HepG2 (cell line): ENCODE results near the gene IL27RA. TPM values are rescaled to one million over a fixed set of nuclear protein-coding genes. Genes with fewer than 3 reads are reported as not detected.

Experiments used
- CENPX ChIP-seq: sonication (generic); formaldehyde crosslinking; IDR thresholded peaks from 2 replicates; pipeline ENCODE4 v1.9.0; 2021; ENCODE audit warnings: mild to moderate bottlenecking, missing genetic modification reagents, moderate library complexity
- FOXJ3 ChIP-seq: sonication (generic); formaldehyde crosslinking; IDR thresholded peaks from 2 replicates; pipeline ENCODE4 v1.4.0; 2020; ENCODE audit warnings: missing genetic modification reagents, mild to moderate bottlenecking, borderline replicate concordance
- GATAD1 ChIP-seq: IDR thresholded peaks from 2 replicates; pipeline ENCODE4 v1.6.1; 2016; ENCODE audit warnings: missing genetic modification reagents, missing compliant biosample characterization
- GPN1 ChIP-seq: sonication (generic); formaldehyde crosslinking; IDR thresholded peaks from 2 replicates; pipeline ENCODE4 v1.5.1; 2020; ENCODE audit warnings: missing genetic modification reagents, borderline replicate concordance
- HMG20B ChIP-seq: conservative IDR thresholded peaks from 2 replicates; pipeline ENCODE4 v1.6.1; 2016; ENCODE audit warnings: missing genetic modification reagents, missing compliant biosample characterization
- HNRNPL ChIP-seq: fragments of 200-400 bp; formaldehyde crosslinking; IDR thresholded peaks from 2 replicates; pipeline ENCODE4 v1.6.1; 2017; ENCODE audit warnings: mild to moderate bottlenecking, low read depth, low read length
- IKZF1 ChIP-seq: fragments of 450-650 bp; IDR thresholded peaks from 2 replicates; pipeline ENCODE4 v1.7.1; 2016
- NFYC ChIP-seq: IDR thresholded peaks from 2 replicates; pipeline ENCODE4 v1.6.1; 2016; ENCODE audit warnings: missing genetic modification reagents, missing compliant biosample characterization
- RAD51 ChIP-seq: fragments of 450-650 bp; IDR thresholded peaks from 2 replicates; pipeline ENCODE4 v1.6.1; 2016; ENCODE audit warnings: borderline replicate concordance
- SATB2 ChIP-seq: sonication (generic); formaldehyde crosslinking; IDR thresholded peaks from 2 replicates; pipeline ENCODE4 v1.5.0; 2020; ENCODE audit warnings: missing genetic modification reagents
- SMARCC2 ChIP-seq: fragments of 450-650 bp; IDR thresholded peaks from 2 replicates; pipeline ENCODE4 v1.6.1; 2017; ENCODE audit warnings: antibody characterized with exemption, mild to moderate bottlenecking
- SOX13 ChIP-seq, 3 experiments: fragments of 450-650 bp in 1 of 3; sonication (generic) in 1 of 3; formaldehyde crosslinking in 1 of 3; IDR thresholded peaks in 2 of 3; conservative IDR thresholded peaks in 1 of 3; 2 replicates each; pipeline versions ENCODE4 v1.5.0 to v1.6.1; 2016 to 2020; ENCODE audit warnings: antibody characterized with exemption in 1 of 3, mild to moderate bottlenecking in 1 of 3, missing compliant biosample characterization in 1 of 3, missing genetic modification reagents in 1 of 3, moderate library complexity in 1 of 3
- TEAD3 ChIP-seq: optimal IDR thresholded peaks from 2 replicates; pipeline ENCODE3; 2016; ENCODE audit warnings: borderline replicate concordance
- TRIM24 ChIP-seq: sonication (generic); formaldehyde crosslinking; IDR thresholded peaks from 2 replicates; pipeline ENCODE4 v1.8.0; 2022; ENCODE audit warnings: mild to moderate bottlenecking, missing genetic modification reagents
- ZBTB1 ChIP-seq: sonication (generic); formaldehyde crosslinking; IDR thresholded peaks from 2 replicates; pipeline ENCODE4 v1.4.0; 2020; ENCODE audit warnings: missing genetic modification reagents, borderline replicate concordance
- ZNF383 ChIP-seq: sonication (generic); formaldehyde crosslinking; IDR thresholded peaks from 2 replicates; pipeline ENCODE4 v1.4.0; 2020; ENCODE audit warnings: missing genetic modification reagents, mild to moderate bottlenecking, borderline replicate concordance
- ZNF530 ChIP-seq: sonication (generic); formaldehyde crosslinking; IDR thresholded peaks from 2 replicates; pipeline ENCODE4 v1.5.0; 2020; ENCODE audit warnings: low read depth, mild to moderate bottlenecking, missing genetic modification reagents
- ZNF7 ChIP-seq: IDR thresholded peaks from 2 replicates; pipeline ENCODE4 v1.6.1; 2016; ENCODE audit warnings: missing biosample characterization, missing genetic modification reagents
- ZNF792 ChIP-seq: IDR thresholded peaks from 2 replicates; pipeline ENCODE4 v1.6.1; 2016
- ZSCAN21 ChIP-seq: sonication (generic); formaldehyde crosslinking; IDR thresholded peaks from 2 replicates; pipeline ENCODE4 v1.8.0; 2022; ENCODE audit warnings: mild to moderate bottlenecking, missing genetic modification reagents, moderate library complexity, borderline replicate concordance
- polyA plus RNA-seq, 8 experiments: library from polyadenylated mRNA; depleted of rRNA in 3 of 8; stranded (reverse) in 7 of 8; unstranded in 1 of 8; fragments of >200 nt; fragmentation: Illumina TruSeq in 4 of 8; extraction: Trizol in 4 of 8; gene quantifications; 2 replicates each; pipeline versions ENCODE4 v1.2.1 to v1.2.3, GENCODE V29; 2011 to 2016; ENCODE audit warnings: low read depth in 4 of 8, missing spikeins in 1 of 8, mixed read lengths in 1 of 8; ENCODE audit not compliant: insufficient read depth in 1 of 8
- total RNA-seq, 5 experiments: library from RNA; depleted of rRNA; stranded (reverse); fragments of >200 nt; fragmentation: Illumina TruSeq; extraction: Trizol; gene quantifications; 2 replicates each; pipeline ENCODE4 v1.2.3, GENCODE V29; 2016; ENCODE audit warnings: low read depth in 1 of 5
- TF ChIP-seq, protein P1 (sequence below): sonication (generic); formaldehyde crosslinking; IDR thresholded peaks from 2 replicates; pipeline ENCODE4 v1.8.1; 2023; ENCODE audit warnings: mild to moderate bottlenecking, missing genetic modification reagents, borderline replicate concordance
- TF ChIP-seq, protein P2 (sequence below): sonication (generic); formaldehyde crosslinking; IDR thresholded peaks from 2 replicates; pipeline ENCODE4 v1.5.0; 2020; ENCODE audit warnings: mild to moderate bottlenecking, missing genetic modification reagents
- TF ChIP-seq, protein P3 (sequence below): sonication (generic); formaldehyde crosslinking; IDR thresholded peaks from 2 replicates; pipeline ENCODE4 v1.8.1; 2023; ENCODE audit warnings: mild to moderate bottlenecking, inconsistent platforms, moderate library complexity, missing genetic modification reagents, borderline replicate concordance
- TF ChIP-seq, protein P4 (sequence below): IDR thresholded peaks from 2 replicates; pipeline ENCODE4 v1.6.1; 2016; ENCODE audit warnings: mild to moderate bottlenecking, missing biosample characterization, missing genetic modification reagents
- TF ChIP-seq, protein P5 (sequence below): sonication (generic); formaldehyde crosslinking; IDR thresholded peaks from 2 replicates; pipeline ENCODE4 v1.4.0; 2020; ENCODE audit warnings: missing genetic modification reagents

IL27RA gene
- total and polyA plus RNA-seq, 2 of the 13 experiments (the other 11 are each of a cell fraction or from before 2014, with no cell fraction given) = 3.5 to 8.1 TPM

DNA sequence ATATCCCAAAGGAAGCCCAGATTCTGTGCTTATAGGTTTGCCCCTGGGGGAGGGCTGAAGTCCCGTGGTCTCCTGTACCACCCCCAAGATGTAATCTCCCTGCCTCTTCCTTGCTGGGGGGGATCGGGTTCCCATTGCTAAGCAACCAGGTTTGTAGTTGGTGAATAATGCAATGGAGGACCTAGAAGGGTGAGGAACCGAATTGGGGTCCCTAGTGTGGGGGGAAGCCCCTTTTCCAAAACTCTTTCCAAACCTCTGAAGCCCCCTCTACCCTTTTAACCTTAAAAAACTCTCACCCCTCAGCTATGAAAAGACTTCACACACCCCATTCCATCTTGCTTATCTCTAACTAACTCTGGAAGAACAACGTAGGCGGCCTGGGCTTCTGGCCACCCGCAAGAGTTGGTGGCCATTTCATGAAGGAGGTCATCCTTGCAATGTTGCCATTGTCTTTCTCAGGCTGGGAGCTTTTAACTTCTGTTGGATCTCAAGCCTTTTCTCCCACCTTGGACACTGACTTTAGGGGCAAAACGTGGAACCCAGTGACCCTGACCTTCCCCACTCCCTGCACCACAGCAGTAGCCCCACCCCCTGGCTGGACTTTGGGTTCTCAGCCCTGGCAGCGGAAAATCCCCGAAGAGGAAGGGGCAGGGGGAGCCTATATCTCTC lies 29.7 kb downstream of the IL27RA start (continued):
- TF ChIP-seq GATAD1 (CRISPR knock-in tag) = peak; percentile 26; the same call in 1 of the 2 replicates
- TF ChIP-seq, protein P1, sequence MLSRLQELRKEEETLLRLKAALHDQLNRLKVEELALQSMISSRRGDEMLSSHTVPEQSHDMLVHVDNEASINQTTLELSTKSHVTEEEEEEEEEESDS (CRISPR knock-in tag) = no peak
- TF ChIP-seq NFYC = no peak
- TF ChIP-seq, protein P2, sequence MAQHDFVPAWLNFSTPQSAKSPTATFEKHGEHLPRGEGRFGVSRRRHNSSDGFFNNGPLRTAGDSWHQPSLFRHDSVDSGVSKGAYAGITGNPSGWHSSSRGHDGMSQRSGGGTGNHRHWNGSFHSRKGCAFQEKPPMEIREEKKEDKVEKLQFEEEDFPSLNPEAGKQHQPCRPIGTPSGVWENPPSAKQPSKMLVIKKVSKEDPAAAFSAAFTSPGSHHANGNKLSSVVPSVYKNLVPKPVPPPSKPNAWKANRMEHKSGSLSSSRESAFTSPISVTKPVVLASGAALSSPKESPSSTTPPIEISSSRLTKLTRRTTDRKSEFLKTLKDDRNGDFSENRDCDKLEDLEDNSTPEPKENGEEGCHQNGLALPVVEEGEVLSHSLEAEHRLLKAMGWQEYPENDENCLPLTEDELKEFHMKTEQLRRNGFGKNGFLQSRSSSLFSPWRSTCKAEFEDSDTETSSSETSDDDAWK (CRISPR knock-in tag) = no peak
- no peak for TF ChIP-seq TRIM24 (CRISPR knock-in tag)
- no peak for TF ChIP-seq GPN1 (CRISPR knock-in tag)
- TF ChIP-seq CENPX (CRISPR knock-in tag) = no peak
- TF ChIP-seq, protein P3, sequence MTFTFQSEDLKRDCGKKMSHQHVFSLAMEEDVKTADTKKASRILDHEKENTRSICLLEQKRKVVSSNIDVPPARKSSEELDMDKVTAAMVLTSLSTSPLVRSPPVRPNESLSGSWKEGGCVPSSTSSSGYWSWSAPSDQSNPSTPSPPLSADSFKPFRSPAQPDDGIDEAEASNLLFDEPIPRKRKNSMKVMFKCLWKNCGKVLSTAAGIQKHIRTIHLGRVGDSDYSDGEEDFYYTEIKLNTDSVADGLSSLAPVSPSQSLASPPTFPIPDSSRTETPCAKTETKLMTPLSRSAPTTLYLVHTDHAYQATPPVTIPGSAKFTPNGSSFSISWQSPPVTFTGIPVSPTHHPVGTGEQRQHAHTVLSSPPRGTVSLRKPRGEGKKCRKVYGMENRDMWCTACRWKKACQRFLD (CRISPR knock-in tag) = no peak
- no peak for TF ChIP-seq SOX13 (IDR thresholded peaks at IDR 0.05)
- TF ChIP-seq SOX13 (CRISPR knock-in tag; conservative IDR thresholded peaks at IDR 0.05 in 1 of 2, IDR thresholded peaks at IDR 0.05 in 1 of 2) = peak in 1 of 2 experiments; percentile 58; a peak in 2 of 4 replicates
- no peak for TF ChIP-seq ZNF383 (CRISPR knock-in tag)
- no peak for TF ChIP-seq SMARCC2
- TF ChIP-seq ZSCAN21 = no peak
- TF ChIP-seq ZNF530 (CRISPR knock-in tag) = no peak
- no peak for TF ChIP-seq RAD51
- TF ChIP-seq HMG20B = no peak
- TF ChIP-seq, protein P4, sequence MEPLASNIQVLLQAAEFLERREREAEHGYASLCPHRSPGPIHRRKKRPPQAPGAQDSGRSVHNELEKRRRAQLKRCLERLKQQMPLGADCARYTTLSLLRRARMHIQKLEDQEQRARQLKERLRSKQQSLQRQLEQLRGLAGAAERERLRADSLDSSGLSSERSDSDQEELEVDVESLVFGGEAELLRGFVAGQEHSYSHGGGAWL (CRISPR knock-in tag) = no peak
- no peak for TF ChIP-seq FOXJ3 (CRISPR knock-in tag)
- peak; percentile 55 for TF ChIP-seq TEAD3 (CRISPR knock-in tag)
- TF ChIP-seq HNRNPL = no peak
- TF ChIP-seq, protein P5, sequence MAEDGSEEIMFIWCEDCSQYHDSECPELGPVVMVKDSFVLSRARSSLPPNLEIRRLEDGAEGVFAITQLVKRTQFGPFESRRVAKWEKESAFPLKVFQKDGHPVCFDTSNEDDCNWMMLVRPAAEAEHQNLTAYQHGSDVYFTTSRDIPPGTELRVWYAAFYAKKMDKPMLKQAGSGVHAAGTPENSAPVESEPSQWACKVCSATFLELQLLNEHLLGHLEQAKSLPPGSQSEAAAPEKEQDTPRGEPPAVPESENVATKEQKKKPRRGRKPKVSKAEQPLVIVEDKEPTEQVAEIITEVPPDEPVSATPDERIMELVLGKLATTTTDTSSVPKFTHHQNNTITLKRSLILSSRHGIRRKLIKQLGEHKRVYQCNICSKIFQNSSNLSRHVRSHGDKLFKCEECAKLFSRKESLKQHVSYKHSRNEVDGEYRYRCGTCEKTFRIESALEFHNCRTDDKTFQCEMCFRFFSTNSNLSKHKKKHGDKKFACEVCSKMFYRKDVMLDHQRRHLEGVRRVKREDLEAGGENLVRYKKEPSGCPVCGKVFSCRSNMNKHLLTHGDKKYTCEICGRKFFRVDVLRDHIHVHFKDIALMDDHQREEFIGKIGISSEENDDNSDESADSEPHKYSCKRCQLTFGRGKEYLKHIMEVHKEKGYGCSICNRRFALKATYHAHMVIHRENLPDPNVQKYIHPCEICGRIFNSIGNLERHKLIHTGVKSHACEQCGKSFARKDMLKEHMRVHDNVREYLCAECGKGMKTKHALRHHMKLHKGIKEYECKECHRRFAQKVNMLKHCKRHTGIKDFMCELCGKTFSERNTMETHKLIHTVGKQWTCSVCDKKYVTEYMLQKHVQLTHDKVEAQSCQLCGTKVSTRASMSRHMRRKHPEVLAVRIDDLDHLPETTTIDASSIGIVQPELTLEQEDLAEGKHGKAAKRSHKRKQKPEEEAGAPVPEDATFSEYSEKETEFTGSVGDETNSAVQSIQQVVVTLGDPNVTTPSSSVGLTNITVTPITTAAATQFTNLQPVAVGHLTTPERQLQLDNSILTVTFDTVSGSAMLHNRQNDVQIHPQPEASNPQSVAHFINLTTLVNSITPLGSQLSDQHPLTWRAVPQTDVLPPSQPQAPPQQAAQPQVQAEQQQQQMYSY (CRISPR knock-in tag) = no peak
- no peak for TF ChIP-seq IKZF1
- TF ChIP-seq SATB2 (CRISPR knock-in tag) = no peak
- TF ChIP-seq ZBTB1 = no peak
- TF ChIP-seq ZNF792 (CRISPR knock-in tag) = no peak
- TF ChIP-seq ZNF7 = no peak
